Ectodermal cell (in vitro differentiated cells): ENCODE measurements around the gene HOXB13.
"Not testable (repeated sequence)": the region's sequence is repeated elsewhere in the genome, so short reads cannot be mapped to it uniquely, and the experiment has no call there.

Source experiments
- H3K27ac ChIP-seq: 2 replicates; pipeline ENCODE4 v1.7.0; 2013; ENCODE audit warnings: mild to moderate bottlenecking, low read depth, low read length; ENCODE audit not compliant: insufficient read depth, poor library complexity, severe bottlenecking
- H3K27me3 ChIP-seq: 2 replicates; pipeline ENCODE4 v1.7.0; 2013; ENCODE audit warnings: mild to moderate bottlenecking, low read length; ENCODE audit not compliant: insufficient read depth, control insufficient read depth, poor library complexity, severe bottlenecking
- H3K36me3 ChIP-seq: one replicate; pipeline ENCODE4 v1.7.0; 2013; ENCODE audit warnings: low read length; ENCODE audit not compliant: control insufficient read depth, insufficient read depth
- H3K4me1 ChIP-seq: one replicate; pipeline ENCODE4 v1.7.0; 2013; ENCODE audit warnings: low read length; ENCODE audit not compliant: control insufficient read depth, insufficient read depth
- H3K4me3 ChIP-seq: 2 replicates; pipeline ENCODE4 v1.7.0; 2013; ENCODE audit warnings: low read depth, low read length, control low read depth; ENCODE audit not compliant: insufficient read depth
- H3K9me3 ChIP-seq: 2 replicates; pipeline ENCODE4 v1.7.0; 2013; ENCODE audit warnings: mild to moderate bottlenecking, low read length, moderate library complexity; ENCODE audit not compliant: control insufficient read depth
- WGBS, 2 experiments: methylation state at CpG; one replicate each; pipeline ENCODE4 v1.1.7; 2013; ENCODE audit warnings: missing lambda C conversion rate in 2 of 2; 5-methylcytosine and 5-hydroxymethylcytosine counted together

Gene HOXB13

GRCh38 chr17:48720266-48721008 lies 8.1 kb downstream of the HOXB13 start:
- Histone ChIP-seq H3K4me3 (no peak overlapping the region), H3K4me1 (peaks cover 15% of the 10 kb centered on the region), H3K27ac (no peak overlapping the region), H3K9me3 (no peaks in the 10 kb centered on the region), H3K27me3 (peaks cover 100% of the 10 kb centered on the region), H3K36me3 (no peaks in the 10 kb centered on the region)
- 2 to 7% methylated on average over 8 to 11 of the region's 11 CpGs for WGBS, 2 experiments

- Histone ChIP-seq H3K4me3 (no peak overlapping the region), H3K36me3 (no peaks in the 10 kb centered on the region), H3K9me3 (no peaks in the 10 kb centered on the region), H3K4me1 (peaks cover 15% of the 10 kb centered on the region), H3K27me3 (peaks cover 100% of the 10 kb centered on the region), H3K27ac (no peak overlapping the region)
- 2% methylated on average over 37 of the region's 37 CpGs for WGBS, 2 experiments
Measured at GRCh38 chr17:48719642-48720265, 8.8 kb downstream of the HOXB13 start.

- Histone ChIP-seq H3K27ac (no peak overlapping the region), H3K4me1 (peaks cover 15% of the 10 kb centered on the region), H3K27me3 (peaks cover 100% of the 10 kb centered on the region), H3K9me3 (no peaks in the 10 kb centered on the region), H3K4me3 (no peak overlapping the region), H3K36me3 (no peaks in the 10 kb centered on the region)
- WGBS, 2 experiments: 1% methylated on average over 80 of the region's 80 CpGs
Measured at GRCh38 chr17:48718761-48719641, 9.5 kb downstream of the HOXB13 start.

- no peak overlapping the region for H3K27ac ChIP-seq
- peaks cover 98% of the 10 kb centered on the region for H3K27me3 ChIP-seq
- H3K4me3 ChIP-seq: no peak overlapping the region
- 2 to 4% methylated on average over 24 of the region's 24 CpGs for WGBS, 2 experiments
- no peaks in the 10 kb centered on the region for H3K36me3 ChIP-seq
- H3K9me3 ChIP-seq: no peaks in the 10 kb centered on the region
- peaks cover 15% of the 10 kb centered on the region for H3K4me1 ChIP-seq
Measured at GRCh38 chr17:48718227-48718760, 10.3 kb downstream of the HOXB13 start.

- Histone ChIP-seq H3K36me3 (no peaks in the 10 kb centered on the region), H3K27ac (no peak overlapping the region), H3K27me3 (peaks cover 96% of the 10 kb centered on the region), H3K4me1 (peaks cover 15% of the 10 kb centered on the region), H3K4me3 (no peak overlapping the region), H3K9me3 (no peaks in the 10 kb centered on the region)
- WGBS, 2 experiments: 18 to 20% methylated on average over 9 to 10 of the region's 10 CpGs
Measured at GRCh38 chr17:48717367-48718226, 11.0 kb downstream of the HOXB13 start.

- WGBS, 2 experiments: 67 to 86% methylated on average over 3 of the region's 3 CpGs
- H3K27me3 ChIP-seq: peaks cover 94% of the 10 kb centered on the region
Measured at GRCh38 chr17:48716549-48716948, 12.0 kb downstream of the HOXB13 start.

GRCh38 chr17:48715496-48716399 lies 12.8 kb downstream of the HOXB13 start:
- Histone ChIP-seq H3K4me1 (peaks cover 15% of the 10 kb centered on the region), H3K27me3 (peaks cover 89% of the 10 kb centered on the region), H3K36me3 (no peaks in the 10 kb centered on the region), H3K4me3 (no peak overlapping the region), H3K27ac (no peak overlapping the region), H3K9me3 (no peaks in the 10 kb centered on the region)
- 69 to 78% methylated on average over 5 of the region's 5 CpGs for WGBS, 2 experiments

More at GRCh38 chr17:48716549-48716948, 12.0 kb downstream of the HOXB13 start:
- H3K9me3 ChIP-seq, H3K4me3 ChIP-seq, H3K27ac ChIP-seq, H3K36me3 ChIP-seq: not testable (repeated sequence)
- peaks cover 15% of the 10 kb centered on the region for H3K4me1 ChIP-seq

GRCh38 chr17:48711128-48711527 lies 17.4 kb downstream of the HOXB13 start:
- Histone ChIP-seq H3K27ac (no peak overlapping the region), H3K9me3 (no peaks in the 10 kb centered on the region), H3K27me3 (peaks cover 64% of the 10 kb centered on the region), H3K4me1 (no peaks in the 10 kb centered on the region), H3K36me3 (no peaks in the 10 kb centered on the region), H3K4me3 (no peak overlapping the region)
- 74 to 85% methylated on average over 4 of the region's 4 CpGs for WGBS, 2 experiments
